OCI-LY1 (cell line): ENCODE results near the gene TRIM9.
A peak's percentile ranks its signal among the peaks of the same experiment; 100 is the strongest.

Source experiments
- CTCF ChIP-seq: fragments of 200-600 bp; sonication (generic), shearing (Covaris generic); IDR thresholded peaks from 2 replicates; pipeline ENCODE4 v1.5.1; 2017; ENCODE audit warnings: mild to moderate bottlenecking, antibody characterized with exemption, low read length, moderate library complexity, mixed read lengths
- EZH2 ChIP-seq: fragments of 200-600 bp; sonication (generic), shearing (Covaris generic); IDR thresholded peaks from 2 replicates; pipeline ENCODE4 v1.8.0; 2017; ENCODE audit warnings: borderline replicate concordance, mixed run types, mild to moderate bottlenecking, antibody characterized with exemption, low read length, moderate library complexity, mixed read lengths

GRCh38 chr14:51129130-51129529 is 34.2 kb upstream of the TRIM9 start:
- TF ChIP-seq CTCF: peak; percentile 27; the same call in 1 of the 2 replicates
- TF ChIP-seq EZH2: no peak
